ENCODE results near the gene DTX4.
A peak's percentile ranks its signal among the peaks of the same experiment; 100 is the strongest.

DTX4 gene

DNA sequence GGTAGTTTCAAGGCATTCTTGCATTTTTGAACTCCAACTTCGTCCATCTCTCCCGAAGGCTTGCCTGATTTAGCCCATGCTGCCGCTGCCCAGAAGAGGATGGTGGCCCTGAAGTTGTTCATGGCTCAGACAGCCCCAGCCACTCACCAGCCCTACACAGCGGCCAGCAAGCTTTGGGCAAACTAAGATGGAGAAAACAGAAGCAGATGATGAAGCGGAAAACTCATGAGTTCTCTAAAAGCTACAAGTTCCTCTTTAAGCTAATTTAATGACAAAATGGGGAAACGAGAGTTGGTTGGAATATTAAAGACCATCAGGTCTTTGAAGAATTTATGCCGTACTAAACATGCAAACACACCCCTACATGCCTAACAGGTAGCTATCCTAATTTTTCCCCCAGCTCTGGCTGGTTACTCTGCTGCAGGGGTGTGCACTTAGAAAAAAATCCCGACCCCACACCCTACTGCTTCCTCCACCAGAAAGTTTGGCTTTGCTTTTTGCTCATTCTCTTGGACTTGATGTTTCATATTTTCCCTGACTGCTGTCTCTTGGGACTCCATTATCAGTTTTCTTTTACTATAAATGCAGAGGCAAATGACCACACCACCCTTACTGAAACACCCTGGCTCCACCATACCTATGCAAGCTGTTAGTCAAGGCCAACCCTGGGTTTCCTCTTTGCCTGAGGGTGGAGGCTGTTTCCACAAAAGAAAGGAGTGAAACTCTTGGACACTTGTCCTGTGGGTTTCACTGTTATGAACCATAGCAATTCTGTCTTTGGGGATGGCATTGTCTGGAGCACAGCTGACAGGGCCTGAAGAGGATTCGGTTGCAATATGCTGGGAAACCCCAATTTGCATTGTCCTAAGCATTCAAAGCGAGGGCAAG, 41.1 kb downstream of the DTX4 start, which contains the start of gene MPEG1:
MPEG1 (minus strand) TSS at position 184 of the 888 bp plus-strand sequence; CDS start at position 122, 62 bp downstream.
- Histone ChIP-seq H3K9me3 (no peaks in the 10 kb centered on the region), H3K27ac (peak within 1 kb of the TSS; percentile 36; the same call in 1 of the 2 replicates), H3K4me2 (peak within 1 kb of the TSS; percentile 67), H3K4me3 (peak within 1 kb of the TSS; percentile 34; the same call in 1 of the 2 replicates), H3K9ac (no peak within 1 kb of the TSS), H3K36me3 (no peaks in the 10 kb centered on the region), H3K27me3 (no peaks in the 10 kb centered on the region), H4K20me1 (no peaks in the 10 kb centered on the region), H3K4me1 (peaks cover 47% of the 10 kb centered on the region)
- TF ChIP-seq Cebpa-rat (IDR thresholded peaks at IDR 0.05): no peak

DNA sequence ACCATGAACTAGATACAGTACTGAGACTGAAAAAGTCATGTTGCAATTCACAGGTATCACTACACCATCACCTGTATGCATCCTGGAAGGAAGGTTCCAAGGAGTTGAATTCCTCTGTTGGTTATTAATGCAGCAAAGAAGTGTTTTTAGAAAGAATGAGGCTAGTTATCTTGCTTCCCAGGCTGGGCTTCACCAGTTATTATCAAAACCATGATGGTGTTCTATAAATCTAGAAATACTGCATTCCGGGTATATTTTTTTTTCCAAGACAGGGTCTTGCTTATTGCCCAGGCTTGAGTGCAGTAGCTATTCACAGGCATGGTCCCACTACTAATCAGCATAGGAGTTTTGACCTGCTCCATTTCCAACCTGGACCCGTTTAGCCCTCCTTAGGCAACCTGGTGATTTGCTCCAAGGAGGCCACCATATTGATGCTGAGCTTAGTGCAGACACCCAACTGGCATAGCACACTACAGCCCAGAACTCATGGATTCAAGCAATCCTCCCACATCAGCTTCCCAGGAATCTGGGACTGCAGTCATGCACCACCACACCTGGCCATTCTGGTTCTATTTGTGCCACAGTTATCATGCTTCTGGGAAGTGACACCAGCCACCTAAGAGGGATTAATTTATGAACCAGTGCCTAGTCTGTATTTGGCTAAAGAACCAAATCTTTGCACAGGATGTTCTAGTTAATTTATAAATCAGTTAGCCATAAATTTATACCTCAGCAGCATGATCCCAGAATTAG, 42.4 kb downstream of the DTX4 start:
- no peak for TF ChIP-seq Cebpa-rat (IDR thresholded peaks at IDR 0.05)
- H3K27me3 ChIP-seq: no peaks in the 10 kb centered on the region

DNA sequence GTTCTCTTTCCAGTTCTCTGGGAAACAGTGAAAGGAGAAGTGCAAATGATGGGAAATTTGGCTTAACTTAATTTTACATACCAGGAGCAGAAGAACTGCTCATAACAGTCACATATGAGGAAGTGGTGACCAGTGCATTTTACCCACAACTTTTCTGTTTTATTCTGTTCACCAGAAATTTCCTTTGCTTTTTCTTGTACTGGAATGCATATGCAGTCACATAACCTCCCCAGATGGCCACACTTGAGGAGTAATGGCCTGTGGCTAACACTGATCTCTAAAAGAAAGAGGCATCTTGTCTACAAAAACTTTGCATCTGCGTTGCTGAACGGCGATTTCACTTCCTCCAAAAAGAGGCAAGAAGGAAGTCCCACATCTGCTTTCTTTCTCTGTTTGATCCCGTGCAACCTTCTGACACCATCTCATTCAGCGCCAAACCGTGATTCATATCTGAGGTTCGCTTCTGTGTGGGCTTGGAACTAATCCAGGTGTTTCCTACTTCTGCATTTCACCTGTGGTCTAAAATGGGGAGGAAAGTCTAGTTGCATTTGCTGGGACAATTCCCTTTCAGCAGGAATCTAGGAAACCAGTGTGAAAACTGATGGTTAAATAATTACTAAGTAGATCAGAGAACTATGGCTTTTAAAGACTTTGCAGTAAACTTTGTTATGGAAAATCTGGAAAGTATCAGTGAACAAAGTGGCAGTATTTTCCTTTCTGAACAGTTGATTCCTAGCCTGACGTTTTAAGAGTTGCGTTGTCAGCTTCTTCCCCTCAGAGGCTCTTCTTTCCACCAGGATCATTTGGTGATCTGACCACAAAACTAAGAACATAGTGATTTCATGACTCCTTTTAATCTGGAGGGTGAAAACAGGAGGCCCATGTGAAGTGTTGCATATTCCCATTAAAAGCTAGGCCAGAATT, 45.0 kb downstream of the DTX4 start:
- H4K20me1 ChIP-seq: no peaks in the 10 kb centered on the region
- no peaks in the 10 kb centered on the region for H3K36me3 ChIP-seq
- peak overlapping the region; percentile 81 for H3K27ac ChIP-seq
- H3K4me1 ChIP-seq: peaks cover 51% of the 10 kb centered on the region
- no peaks in the 10 kb centered on the region for H3K9me3 ChIP-seq
- H3K27me3 ChIP-seq: no peaks in the 10 kb centered on the region
- H3K4me2 ChIP-seq: peak overlapping the region; percentile 77
- H3K9ac ChIP-seq: peak overlapping the region; percentile 56; the same call in 1 of the 2 replicates
- no peak for TF ChIP-seq Cebpa-rat (IDR thresholded peaks at IDR 0.05)
- H3K4me3 ChIP-seq: no peak overlapping the region

More for the DNA sequence above, 42.4 kb downstream of the DTX4 start:
- Histone ChIP-seq H3K4me3 (no peak overlapping the region), H3K36me3 (no peaks in the 10 kb centered on the region), H3K9me3 (no peaks in the 10 kb centered on the region), H4K20me1 (no peaks in the 10 kb centered on the region), H3K27ac (no peak overlapping the region), H3K4me2 (no peak overlapping the region), H3K9ac (no peak overlapping the region), H3K4me1 (peaks cover 48% of the 10 kb centered on the region)

DNA sequence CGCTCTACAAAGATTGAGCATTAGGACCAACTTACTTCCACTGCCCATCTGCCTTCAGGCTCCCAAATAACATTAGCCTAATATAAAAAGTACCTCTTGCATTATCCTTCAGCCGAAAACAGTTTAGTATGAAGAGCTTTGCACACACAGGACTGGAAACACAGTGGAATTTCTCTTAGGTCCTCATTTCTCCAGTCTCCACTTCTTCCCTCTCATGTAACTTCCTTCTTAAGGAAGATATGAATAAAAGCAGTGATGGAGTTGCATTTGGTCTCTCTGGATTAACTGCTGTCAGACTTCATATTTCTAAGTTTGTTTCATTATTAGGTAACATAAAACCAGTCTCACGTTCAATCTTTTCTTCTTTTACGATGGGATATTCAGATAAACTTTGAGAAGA, 46.4 kb downstream of the DTX4 start:
- no peaks in the 10 kb centered on the region for H3K36me3 ChIP-seq
- H3K27me3 ChIP-seq: no peaks in the 10 kb centered on the region
- H3K9ac ChIP-seq: no peak overlapping the region
- TF ChIP-seq Cebpa-rat (IDR thresholded peaks at IDR 0.05): no peak
- peaks cover 47% of the 10 kb centered on the region for H3K4me1 ChIP-seq
- no peaks in the 10 kb centered on the region for H4K20me1 ChIP-seq
- H3K4me2 ChIP-seq: no peak overlapping the region
- no peak overlapping the region for H3K4me3 ChIP-seq
- peak overlapping the region; percentile 31; the same call in 1 of the 2 replicates for H3K27ac ChIP-seq
- no peaks in the 10 kb centered on the region for H3K9me3 ChIP-seq

DNA sequence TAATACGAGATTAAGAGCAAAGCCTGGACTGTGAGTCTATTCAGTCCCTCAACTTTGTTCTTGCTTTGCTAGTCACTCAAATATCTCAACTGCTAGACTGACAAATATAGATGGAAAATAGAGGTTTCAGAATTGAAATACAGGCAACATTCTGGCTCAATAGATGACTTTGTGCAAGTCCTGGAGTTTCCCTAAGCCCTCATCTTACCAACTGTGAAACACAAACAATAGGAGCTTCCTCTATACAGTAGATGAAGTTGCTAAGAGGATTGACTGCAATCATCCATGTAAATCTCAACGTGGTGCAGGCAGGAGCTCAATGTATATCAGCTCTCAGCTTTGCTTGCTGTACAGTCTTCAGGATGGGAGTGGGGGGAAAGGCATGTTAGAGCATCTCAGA, 47.0 kb downstream of the DTX4 start:
- Histone ChIP-seq H4K20me1 (no peaks in the 10 kb centered on the region), H3K4me1 (peaks cover 49% of the 10 kb centered on the region), H3K4me2 (no peak overlapping the region), H3K4me3 (no peak overlapping the region), H3K9me3 (no peaks in the 10 kb centered on the region), H3K9ac (no peak overlapping the region), H3K36me3 (no peaks in the 10 kb centered on the region), H3K27ac (no peak overlapping the region), H3K27me3 (no peaks in the 10 kb centered on the region)
- TF ChIP-seq Cebpa-rat (IDR thresholded peaks at IDR 0.05): no peak

DNA sequence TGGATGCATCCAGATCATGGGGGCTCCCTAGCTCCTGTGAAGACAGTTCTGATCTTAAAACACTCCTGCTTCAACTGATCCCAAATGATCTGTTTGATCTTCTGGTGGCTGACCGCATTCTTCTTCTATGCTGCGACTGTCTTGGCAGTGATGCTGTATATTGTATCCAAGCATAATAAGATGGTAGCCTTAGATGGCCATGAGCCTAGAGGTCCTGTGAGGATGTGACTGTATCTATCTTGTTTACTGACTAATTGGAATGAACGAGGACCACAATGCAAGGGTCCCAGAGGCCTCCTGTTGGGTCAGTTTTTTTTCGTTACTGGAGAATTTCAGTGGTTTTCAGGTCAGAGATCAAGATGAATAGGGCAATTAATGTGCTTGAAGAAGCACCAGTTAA, 47.9 kb downstream of the DTX4 start:
- Histone ChIP-seq H3K4me3 (no peak overlapping the region), H3K27me3 (no peaks in the 10 kb centered on the region), H3K9me3 (no peaks in the 10 kb centered on the region), H3K27ac (no peak overlapping the region), H3K4me1 (peaks cover 58% of the 10 kb centered on the region), H3K4me2 (no peak overlapping the region), H3K36me3 (no peaks in the 10 kb centered on the region), H4K20me1 (no peaks in the 10 kb centered on the region), H3K9ac (no peak overlapping the region)
- no peak for TF ChIP-seq Cebpa-rat (IDR thresholded peaks at IDR 0.05)

DNA sequence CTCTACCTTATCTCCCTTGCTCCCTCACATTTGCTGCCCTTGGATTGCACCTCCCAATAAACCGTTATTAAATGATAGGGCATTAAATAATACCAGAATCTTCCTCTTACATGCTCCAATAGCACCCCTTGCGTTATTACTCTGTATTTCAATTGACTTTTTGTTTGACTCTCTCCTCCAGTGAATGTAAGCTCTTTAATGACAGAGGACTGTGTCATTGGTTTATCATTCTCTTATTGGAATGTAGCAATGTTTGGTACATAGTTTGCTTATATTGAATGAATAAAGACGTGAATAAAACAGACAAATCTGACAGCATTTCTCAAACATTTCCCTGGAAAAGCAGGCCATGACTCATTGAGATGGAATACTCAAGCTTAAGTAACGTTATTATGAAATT, 49.5 kb downstream of the DTX4 start:
- H3K4me3 ChIP-seq: no peak overlapping the region

DNA sequence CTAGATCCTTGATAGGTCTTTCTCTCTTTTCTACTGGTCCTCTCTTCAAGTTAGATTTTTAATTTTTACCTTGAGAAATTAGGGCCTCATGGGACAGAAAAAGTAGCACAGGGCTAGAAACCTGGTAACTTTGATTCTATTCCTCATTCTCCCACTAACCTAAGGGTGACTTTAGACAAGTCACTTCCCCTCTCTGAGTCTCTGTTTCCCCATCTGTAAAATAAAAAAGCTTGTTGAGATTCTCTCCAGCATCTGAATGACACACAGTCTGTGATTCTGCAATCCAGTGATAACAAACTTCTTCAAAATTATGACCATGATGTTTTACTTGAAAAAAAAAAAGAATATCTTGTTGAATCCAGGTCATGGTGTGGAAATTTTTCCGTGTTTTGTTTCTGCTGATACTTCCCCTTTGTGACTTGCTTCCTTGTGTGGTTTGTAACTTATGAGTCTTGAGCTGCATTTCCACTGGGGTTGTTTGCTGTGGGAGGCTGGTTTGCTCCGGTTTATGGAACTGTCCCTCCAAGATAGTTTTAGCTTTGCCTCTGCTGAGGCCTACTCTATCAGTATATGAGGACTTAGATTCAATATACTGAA, 50.6 kb downstream of the DTX4 start:
- TF ChIP-seq Cebpa-rat (IDR thresholded peaks at IDR 0.05): no peak

More for the DNA sequence above, 49.5 kb downstream of the DTX4 start:
- H3K9me3 ChIP-seq: no peaks in the 10 kb centered on the region
- no peak overlapping the region for H3K9ac ChIP-seq
- no peaks in the 10 kb centered on the region for H4K20me1 ChIP-seq
- H3K27ac ChIP-seq: no peak overlapping the region
- no peaks in the 10 kb centered on the region for H3K36me3 ChIP-seq
- TF ChIP-seq Cebpa-rat (IDR thresholded peaks at IDR 0.05): no peak
- no peak overlapping the region; the same call in 1 of the 2 replicates for H3K4me2 ChIP-seq
- H3K4me1 ChIP-seq: peaks cover 44% of the 10 kb centered on the region
- no peaks in the 10 kb centered on the region for H3K27me3 ChIP-seq

DNA sequence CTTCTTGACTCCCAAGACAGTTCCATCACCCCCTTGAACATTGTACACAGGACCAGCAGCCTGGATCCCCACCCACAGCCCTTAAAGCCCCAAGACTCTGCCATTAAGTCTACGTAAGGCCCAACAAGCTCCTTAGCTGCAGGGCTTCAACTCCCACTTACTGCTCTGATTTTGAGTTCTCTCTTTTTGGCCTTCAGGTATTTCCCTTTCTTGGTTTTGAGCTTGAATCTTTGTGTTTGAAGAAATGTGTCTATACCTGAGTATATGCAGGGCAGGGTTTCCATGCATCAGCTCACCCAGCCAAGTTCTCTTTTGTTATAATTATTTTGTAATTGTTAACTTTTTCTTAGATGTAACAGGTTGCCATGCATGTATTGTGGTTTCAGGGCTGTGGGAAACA, 51.2 kb downstream of the DTX4 start:
- no peaks in the 10 kb centered on the region for H4K20me1 ChIP-seq
- H3K4me1 ChIP-seq: peaks cover 28% of the 10 kb centered on the region; the same call in 1 of the 2 replicates
- TF ChIP-seq Cebpa-rat (IDR thresholded peaks at IDR 0.05): no peak
- H3K36me3 ChIP-seq: no peaks in the 10 kb centered on the region
- no peak overlapping the region for H3K9ac ChIP-seq
- peak overlapping the region; percentile 2; the same call in 1 of the 2 replicates for H3K4me2 ChIP-seq
- no peak overlapping the region for H3K27ac ChIP-seq
- no peaks in the 10 kb centered on the region for H3K27me3 ChIP-seq
- no peak overlapping the region for H3K4me3 ChIP-seq
- no peaks in the 10 kb centered on the region for H3K9me3 ChIP-seq

More for the DNA sequence above, 50.6 kb downstream of the DTX4 start:
- H3K4me3 ChIP-seq: no peak overlapping the region
- peak overlapping the region; percentile 2; the same call in 1 of the 2 replicates for H3K4me2 ChIP-seq
- H3K4me1 ChIP-seq: peaks cover 33% of the 10 kb centered on the region
- no peaks in the 10 kb centered on the region for H3K27me3 ChIP-seq
- no peaks in the 10 kb centered on the region for H3K9me3 ChIP-seq
- H3K9ac ChIP-seq: no peak overlapping the region
- no peak overlapping the region for H3K27ac ChIP-seq
- no peaks in the 10 kb centered on the region for H3K36me3 ChIP-seq
- H4K20me1 ChIP-seq: no peaks in the 10 kb centered on the region
